HEK293 (cell line): ENCODE measurements around the gene ADK.

ENCODE experiments used
- GLIS1 ChIP-seq: fragments of 450-650 bp; formaldehyde crosslinking; IDR thresholded peaks from 2 replicates; pipeline ENCODE4 v1.5.1; 2016; ENCODE audit warnings: missing biosample characterization, missing genetic modification characterization
- TCF7L2 ChIP-seq: IDR thresholded peaks from 2 replicates; pipeline ENCODE4 v1.6.1; 2011; ENCODE audit warnings: low read depth, mild to moderate bottlenecking, inconsistent platforms, low read length, moderate library complexity, borderline replicate concordance
- ZBTB17 ChIP-seq: fragments of 450-650 bp; formaldehyde crosslinking; IDR thresholded peaks from 2 replicates; pipeline ENCODE4 v1.5.1; 2016; ENCODE audit warnings: missing biosample characterization, missing genetic modification characterization
- ZFP37 ChIP-seq: fragments of 450-650 bp; formaldehyde crosslinking; IDR thresholded peaks from 2 replicates; pipeline ENCODE4 v1.5.1; 2016; ENCODE audit warnings: missing biosample characterization, missing genetic modification characterization
- ZNF239 ChIP-seq: fragments of 450-650 bp; formaldehyde crosslinking; IDR thresholded peaks from 2 replicates; pipeline ENCODE4 v1.5.1; 2016; ENCODE audit warnings: missing biosample characterization, missing genetic modification characterization
- ZNF510 ChIP-seq: fragments of 450-650 bp; formaldehyde crosslinking; IDR thresholded peaks from 2 replicates; pipeline ENCODE4 v1.5.1; 2018; ENCODE audit warnings: mild to moderate bottlenecking, missing genetic modification characterization, missing biosample characterization; ENCODE audit not compliant: insufficient replicate concordance
- ZNF639 ChIP-seq: fragments of 450-650 bp; formaldehyde crosslinking; IDR thresholded peaks from 2 replicates; pipeline ENCODE4 v1.5.1; 2016; ENCODE audit warnings: missing biosample characterization, missing genetic modification characterization
- ZNF776 ChIP-seq: fragments of 450-650 bp; formaldehyde crosslinking; IDR thresholded peaks from 2 replicates; pipeline ENCODE4 v1.5.0; 2017; ENCODE audit warnings: missing biosample characterization, missing genetic modification characterization, borderline replicate concordance
- ZNF791 ChIP-seq: fragments of 450-650 bp; formaldehyde crosslinking; IDR thresholded peaks from 2 replicates; pipeline ENCODE4 v1.5.1; 2016; ENCODE audit warnings: missing biosample characterization, missing genetic modification characterization
- ZNF837 ChIP-seq: fragments of 450-650 bp; formaldehyde crosslinking; IDR thresholded peaks from 2 replicates; pipeline ENCODE4 v1.5.1; 2016; ENCODE audit warnings: missing biosample characterization, missing genetic modification characterization
- ZNF843 ChIP-seq: fragments of 450-650 bp; formaldehyde crosslinking; IDR thresholded peaks from 2 replicates; pipeline ENCODE4 v1.5.1; 2016; ENCODE audit warnings: missing biosample characterization, missing genetic modification characterization
- TF ChIP-seq, protein P1 (sequence below): fragments of 450-650 bp; formaldehyde crosslinking; IDR thresholded peaks from 2 replicates; pipeline ENCODE4 v1.5.1; 2016; ENCODE audit warnings: missing biosample characterization, missing genetic modification characterization
- TF ChIP-seq, protein P2 (sequence below): fragments of 450-650 bp; formaldehyde crosslinking; IDR thresholded peaks from 2 replicates; pipeline ENCODE4 v1.5.1; 2016; ENCODE audit warnings: missing biosample characterization, missing genetic modification characterization

GRCh38 chr10:74213019-74213418, 62.0 kb downstream of the ADK start:
- TF ChIP-seq ZNF639 (tag by site-specific recombination) = no peak
- TF ChIP-seq, protein P1, sequence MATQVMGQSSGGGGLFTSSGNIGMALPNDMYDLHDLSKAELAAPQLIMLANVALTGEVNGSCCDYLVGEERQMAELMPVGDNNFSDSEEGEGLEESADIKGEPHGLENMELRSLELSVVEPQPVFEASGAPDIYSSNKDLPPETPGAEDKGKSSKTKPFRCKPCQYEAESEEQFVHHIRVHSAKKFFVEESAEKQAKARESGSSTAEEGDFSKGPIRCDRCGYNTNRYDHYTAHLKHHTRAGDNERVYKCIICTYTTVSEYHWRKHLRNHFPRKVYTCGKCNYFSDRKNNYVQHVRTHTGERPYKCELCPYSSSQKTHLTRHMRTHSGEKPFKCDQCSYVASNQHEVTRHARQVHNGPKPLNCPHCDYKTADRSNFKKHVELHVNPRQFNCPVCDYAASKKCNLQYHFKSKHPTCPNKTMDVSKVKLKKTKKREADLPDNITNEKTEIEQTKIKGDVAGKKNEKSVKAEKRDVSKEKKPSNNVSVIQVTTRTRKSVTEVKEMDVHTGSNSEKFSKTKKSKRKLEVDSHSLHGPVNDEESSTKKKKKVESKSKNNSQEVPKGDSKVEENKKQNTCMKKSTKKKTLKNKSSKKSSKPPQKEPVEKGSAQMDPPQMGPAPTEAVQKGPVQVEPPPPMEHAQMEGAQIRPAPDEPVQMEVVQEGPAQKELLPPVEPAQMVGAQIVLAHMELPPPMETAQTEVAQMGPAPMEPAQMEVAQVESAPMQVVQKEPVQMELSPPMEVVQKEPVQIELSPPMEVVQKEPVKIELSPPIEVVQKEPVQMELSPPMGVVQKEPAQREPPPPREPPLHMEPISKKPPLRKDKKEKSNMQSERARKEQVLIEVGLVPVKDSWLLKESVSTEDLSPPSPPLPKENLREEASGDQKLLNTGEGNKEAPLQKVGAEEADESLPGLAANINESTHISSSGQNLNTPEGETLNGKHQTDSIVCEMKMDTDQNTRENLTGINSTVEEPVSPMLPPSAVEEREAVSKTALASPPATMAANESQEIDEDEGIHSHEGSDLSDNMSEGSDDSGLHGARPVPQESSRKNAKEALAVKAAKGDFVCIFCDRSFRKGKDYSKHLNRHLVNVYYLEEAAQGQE (tag by site-specific recombination) = no peak
- no peak for TF ChIP-seq ZNF776 (tag by site-specific recombination)
- TF ChIP-seq ZNF837 (tag by site-specific recombination) = no peak
- no peak for TF ChIP-seq ZNF510 (tag by site-specific recombination)
- TF ChIP-seq GLIS1 (tag by site-specific recombination) = no peak
- no peak for TF ChIP-seq TCF7L2
- TF ChIP-seq ZNF239 = no peak
- TF ChIP-seq ZNF843 = no peak
- TF ChIP-seq, protein P2, sequence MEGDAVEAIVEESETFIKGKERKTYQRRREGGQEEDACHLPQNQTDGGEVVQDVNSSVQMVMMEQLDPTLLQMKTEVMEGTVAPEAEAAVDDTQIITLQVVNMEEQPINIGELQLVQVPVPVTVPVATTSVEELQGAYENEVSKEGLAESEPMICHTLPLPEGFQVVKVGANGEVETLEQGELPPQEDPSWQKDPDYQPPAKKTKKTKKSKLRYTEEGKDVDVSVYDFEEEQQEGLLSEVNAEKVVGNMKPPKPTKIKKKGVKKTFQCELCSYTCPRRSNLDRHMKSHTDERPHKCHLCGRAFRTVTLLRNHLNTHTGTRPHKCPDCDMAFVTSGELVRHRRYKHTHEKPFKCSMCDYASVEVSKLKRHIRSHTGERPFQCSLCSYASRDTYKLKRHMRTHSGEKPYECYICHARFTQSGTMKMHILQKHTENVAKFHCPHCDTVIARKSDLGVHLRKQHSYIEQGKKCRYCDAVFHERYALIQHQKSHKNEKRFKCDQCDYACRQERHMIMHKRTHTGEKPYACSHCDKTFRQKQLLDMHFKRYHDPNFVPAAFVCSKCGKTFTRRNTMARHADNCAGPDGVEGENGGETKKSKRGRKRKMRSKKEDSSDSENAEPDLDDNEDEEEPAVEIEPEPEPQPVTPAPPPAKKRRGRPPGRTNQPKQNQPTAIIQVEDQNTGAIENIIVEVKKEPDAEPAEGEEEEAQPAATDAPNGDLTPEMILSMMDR (tag by site-specific recombination) = no peak
- TF ChIP-seq ZBTB17 = no peak
- TF ChIP-seq ZFP37 (tag by site-specific recombination) = no peak
- no peak for TF ChIP-seq ZNF791 (tag by site-specific recombination)
